IMR-90 (cell line): ENCODE data around the gene CSPG5.

Source experiments
- BHLHE40 ChIP-seq: fragments of 150-350 bp; IDR thresholded peaks from 2 replicates; pipeline ENCODE4 v1.6.1; 2016; ENCODE audit warnings: mild to moderate bottlenecking, low read depth, low read length
- CEBPB ChIP-seq: IDR thresholded peaks from 2 replicates; pipeline ENCODE4 v1.6.1; 2012; ENCODE audit warnings: low read depth, low read length, improper control_type of control experiment
- CHD1 ChIP-seq: IDR thresholded peaks from 2 replicates; pipeline ENCODE4 v1.6.1; 2012; ENCODE audit warnings: low read depth, low read length, improper control_type of control experiment
- CTCF ChIP-seq: conservative IDR thresholded peaks from 2 replicates; pipeline ENCODE4 v1.5.1; 2012; ENCODE audit warnings: mild to moderate bottlenecking, low read depth, low read length, improper control_type of control experiment
- FOS ChIP-seq: fragments of 150-350 bp; IDR thresholded peaks from 2 replicates; pipeline ENCODE4 v1.6.1; 2016; ENCODE audit warnings: low read depth, low read length
- MAFK ChIP-seq: IDR thresholded peaks from 2 replicates; pipeline ENCODE4 v1.6.1; 2012; ENCODE audit warnings: low read depth, low read length, improper control_type of control experiment
- MAZ ChIP-seq: IDR thresholded peaks from 2 replicates; pipeline ENCODE4 v1.6.1; 2012; ENCODE audit warnings: low read depth, mild to moderate bottlenecking, low read length, improper control_type of control experiment, moderate library complexity, borderline replicate concordance
- MXI1 ChIP-seq: IDR thresholded peaks from 2 replicates; pipeline ENCODE4 v1.6.1; 2012; ENCODE audit warnings: low read depth, mild to moderate bottlenecking, low read length, moderate library complexity, borderline replicate concordance
- POLR2A ChIP-seq: IDR thresholded peaks from 2 replicates; pipeline ENCODE4 v1.6.1; 2012; ENCODE audit warnings: mild to moderate bottlenecking, low read depth, low read length
- RAD21 ChIP-seq: IDR thresholded peaks from 2 replicates; pipeline ENCODE4 v1.6.1; 2012; ENCODE audit warnings: low read length, improper control_type of control experiment
- RFX5 ChIP-seq: IDR thresholded peaks from 2 replicates; pipeline ENCODE4 v1.8.0; 2012; ENCODE audit warnings: low read depth, mild to moderate bottlenecking, low read length, moderate library complexity
- SMC3 ChIP-seq: fragments of 150-350 bp; IDR thresholded peaks from 2 replicates; pipeline ENCODE4 v1.6.1; 2016; ENCODE audit warnings: low read depth, mild to moderate bottlenecking, antibody characterized with exemption, low read length, moderate library complexity
- USF2 ChIP-seq: fragments of 150-350 bp; IDR thresholded peaks from 2 replicates; pipeline ENCODE4 v1.6.1; 2017; ENCODE audit warnings: mild to moderate bottlenecking, antibody characterized with exemption, low read length, low read depth
- TF ChIP-seq, protein P1 (sequence below): fragments of 150-350 bp; IDR thresholded peaks from 2 replicates; pipeline ENCODE4 v1.6.1; 2016; ENCODE audit warnings: low read depth, mild to moderate bottlenecking, low read length, moderate library complexity, borderline replicate concordance

GRCh38 chr3:47612879-47613278, 34.2 kb upstream of the CSPG5 start:
- TF ChIP-seq MAZ = no peak
- TF ChIP-seq CEBPB = no peak
- no peak for TF ChIP-seq CTCF
- TF ChIP-seq RFX5 = no peak
- no peak for TF ChIP-seq POLR2A
- TF ChIP-seq RAD21 = no peak
- TF ChIP-seq MXI1 = no peak
- TF ChIP-seq CHD1 = no peak
- TF ChIP-seq, protein P1, sequence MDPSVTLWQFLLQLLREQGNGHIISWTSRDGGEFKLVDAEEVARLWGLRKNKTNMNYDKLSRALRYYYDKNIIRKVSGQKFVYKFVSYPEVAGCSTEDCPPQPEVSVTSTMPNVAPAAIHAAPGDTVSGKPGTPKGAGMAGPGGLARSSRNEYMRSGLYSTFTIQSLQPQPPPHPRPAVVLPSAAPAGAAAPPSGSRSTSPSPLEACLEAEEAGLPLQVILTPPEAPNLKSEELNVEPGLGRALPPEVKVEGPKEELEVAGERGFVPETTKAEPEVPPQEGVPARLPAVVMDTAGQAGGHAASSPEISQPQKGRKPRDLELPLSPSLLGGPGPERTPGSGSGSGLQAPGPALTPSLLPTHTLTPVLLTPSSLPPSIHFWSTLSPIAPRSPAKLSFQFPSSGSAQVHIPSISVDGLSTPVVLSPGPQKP = no peak
- no peak for TF ChIP-seq USF2
- no peak for TF ChIP-seq MAFK
- no peak for TF ChIP-seq BHLHE40
- TF ChIP-seq SMC3 = no peak
- no peak for TF ChIP-seq FOS
